Dedifferentiated amniotic fluid mesenchymal stem cell (primary cell): ENCODE results near the gene CABLES1.

ENCODE experiments used
- DNase-seq: peaks from one replicate; pipeline ENCODE4 v3.0.0-alpha.2; 2016; ENCODE audit errors: extremely low spot score

Gene CABLES1

DNA sequence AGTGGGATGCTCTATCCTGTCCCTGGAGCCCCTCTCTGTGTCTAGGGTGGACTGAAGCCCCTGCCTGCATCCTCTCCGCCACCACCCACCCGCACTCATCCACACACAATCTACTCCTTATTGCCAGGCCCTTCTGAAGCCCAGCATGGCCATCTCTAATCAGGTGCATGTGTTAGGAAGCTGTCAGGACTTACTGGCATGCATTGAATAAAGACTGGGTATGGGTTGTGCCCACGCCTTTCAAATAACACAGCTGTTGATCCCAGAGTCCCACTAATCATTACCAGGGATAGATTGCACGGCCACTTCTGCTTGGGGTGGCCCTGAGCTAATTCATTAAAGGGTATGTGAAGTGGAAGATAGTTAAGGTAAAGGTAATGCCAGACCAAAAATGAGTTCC, 88.4 kb downstream of the CABLES1 start:
- DNase-seq = no peak

DNA sequence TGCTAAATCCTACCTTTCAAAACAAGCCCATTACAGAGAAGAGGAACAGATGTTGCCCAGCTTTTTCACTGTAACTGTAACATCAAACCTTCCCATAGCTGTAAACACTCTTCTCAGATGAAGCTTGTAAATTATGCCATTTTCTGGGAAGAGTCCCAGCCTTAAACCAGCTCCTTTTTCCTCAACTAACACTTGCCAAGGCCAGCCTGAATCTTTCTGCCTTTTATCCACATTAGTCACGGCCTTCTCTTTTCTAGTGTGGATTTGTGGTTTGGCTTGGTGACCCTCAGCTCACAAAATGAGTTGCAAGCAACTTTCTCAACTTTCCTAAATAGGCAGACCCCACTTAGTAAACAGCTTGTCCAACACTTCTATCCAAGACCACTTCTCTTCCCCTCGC, 90.2 kb downstream of the CABLES1 start:
- DNase-seq = peak; percentile 92

DNA sequence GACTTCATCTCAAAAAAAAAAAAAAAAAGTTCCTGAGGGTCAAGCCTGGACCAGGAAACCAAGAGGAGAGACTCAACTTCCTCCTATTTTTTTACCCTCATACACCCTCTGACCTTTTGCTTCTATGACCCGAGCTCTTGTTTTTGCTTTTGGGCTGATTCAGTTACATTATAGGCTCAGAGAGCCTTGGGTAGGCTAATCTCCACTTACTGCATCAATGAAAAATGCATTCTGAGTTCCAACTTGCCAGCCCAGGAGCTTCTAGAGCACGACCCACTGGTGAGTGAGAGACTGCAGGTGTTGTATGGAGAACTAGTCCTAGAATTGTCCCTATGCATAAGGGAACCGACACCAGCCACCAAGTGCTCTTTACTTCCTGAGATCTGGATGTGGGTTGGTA, 91.1 kb downstream of the CABLES1 start:
- no peak for DNase-seq

DNA sequence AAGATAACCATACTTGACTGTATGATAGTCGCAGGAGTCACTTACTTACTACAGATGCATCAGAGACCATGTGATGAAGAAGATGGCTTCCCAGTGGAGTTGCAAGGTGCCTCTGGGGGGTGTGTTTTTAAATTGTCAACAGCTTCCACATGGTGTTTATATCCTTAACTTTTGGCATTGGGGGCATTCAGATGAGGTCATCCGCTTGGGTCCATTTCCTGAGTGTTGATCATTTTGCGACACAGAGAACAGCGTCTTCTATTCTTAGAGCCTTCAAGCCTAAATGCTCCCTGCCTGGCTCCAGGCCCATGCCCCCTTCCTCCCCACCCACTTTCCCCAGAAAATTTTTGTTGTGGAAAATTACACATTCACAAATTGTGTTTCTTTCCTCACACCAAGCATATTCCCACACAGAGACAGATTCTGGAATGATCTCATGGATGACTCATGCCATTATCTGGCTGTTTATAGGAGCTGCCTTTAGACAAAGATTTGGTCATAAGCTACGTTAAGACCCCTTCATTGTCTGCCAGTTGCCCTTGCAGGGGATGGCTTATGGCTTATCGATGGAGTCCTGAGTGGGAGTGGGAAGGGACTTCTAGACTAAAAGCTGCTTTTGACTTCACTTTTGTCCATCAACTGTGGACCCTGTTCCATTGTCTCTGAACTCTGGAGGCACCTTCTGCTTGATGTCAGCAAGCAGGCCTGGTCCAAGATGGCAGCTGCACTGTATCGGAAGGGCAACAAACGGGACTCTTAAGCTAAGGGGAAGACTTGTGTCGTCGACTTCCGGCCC, 91.8 kb downstream of the CABLES1 start:
- peak; percentile 53 for DNase-seq

DNA sequence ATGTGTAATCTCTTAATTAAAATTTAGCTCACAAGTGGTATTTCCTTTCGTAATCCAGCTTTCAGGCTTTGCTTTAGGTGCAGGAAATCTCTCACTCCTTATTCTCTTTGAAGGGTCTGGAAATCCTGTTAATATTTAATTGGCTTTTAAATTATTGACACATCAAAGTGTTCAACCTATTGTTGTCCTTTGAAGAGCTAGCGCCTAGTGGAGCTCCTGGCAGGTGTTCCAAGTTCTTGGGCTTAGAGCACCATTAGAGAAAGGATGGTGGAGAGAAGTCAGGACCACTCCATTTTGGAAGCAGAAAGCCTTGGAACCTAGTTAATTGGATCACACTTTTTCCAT, 92.4 kb downstream of the CABLES1 start:
- no peak for DNase-seq

DNA sequence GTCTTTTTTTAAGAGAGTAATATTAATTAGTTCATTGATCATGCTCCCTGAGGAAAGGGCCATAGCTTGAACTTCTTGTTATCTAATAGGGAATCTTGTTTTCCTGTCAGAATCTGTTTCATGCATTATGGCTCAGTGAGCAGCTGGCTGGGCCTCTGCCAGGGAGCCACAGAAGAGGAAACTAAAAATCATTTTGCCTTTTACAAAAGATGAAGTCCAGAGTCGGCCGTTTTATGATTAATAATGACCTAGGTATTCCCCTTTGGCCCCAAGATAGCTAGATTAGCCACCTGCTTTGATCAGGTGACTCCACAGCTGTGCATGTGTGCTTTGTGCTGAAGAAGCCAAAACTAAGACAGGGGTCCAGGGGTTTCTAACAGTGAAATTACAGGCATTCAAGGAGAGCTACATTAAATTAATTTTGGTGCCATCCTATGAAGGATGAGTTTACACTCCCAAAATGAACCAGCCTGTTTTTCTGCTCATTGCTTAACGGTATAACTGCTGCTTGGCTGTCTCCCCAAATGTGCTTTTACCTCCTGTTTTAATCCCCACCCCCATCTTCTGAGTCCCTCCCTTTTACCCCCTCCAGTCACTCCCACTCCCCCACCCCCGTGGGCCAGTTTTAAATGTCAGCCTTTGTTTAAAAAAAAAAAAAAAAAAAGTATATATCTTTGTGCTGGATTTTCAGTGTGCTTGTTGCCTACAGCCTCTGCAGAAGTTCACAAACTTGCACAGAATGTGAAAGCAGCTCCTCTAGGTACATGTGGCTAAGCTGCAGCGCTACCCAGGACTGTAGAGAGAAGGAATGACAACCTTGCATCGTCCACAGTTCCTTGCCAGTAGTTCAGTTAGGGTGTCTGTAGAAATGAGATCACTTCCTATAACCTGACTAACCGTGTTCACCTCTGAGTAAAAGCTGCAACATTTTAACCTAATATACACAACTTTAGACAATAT, 93.1 kb downstream of the CABLES1 start:
- no peak for DNase-seq

DNA sequence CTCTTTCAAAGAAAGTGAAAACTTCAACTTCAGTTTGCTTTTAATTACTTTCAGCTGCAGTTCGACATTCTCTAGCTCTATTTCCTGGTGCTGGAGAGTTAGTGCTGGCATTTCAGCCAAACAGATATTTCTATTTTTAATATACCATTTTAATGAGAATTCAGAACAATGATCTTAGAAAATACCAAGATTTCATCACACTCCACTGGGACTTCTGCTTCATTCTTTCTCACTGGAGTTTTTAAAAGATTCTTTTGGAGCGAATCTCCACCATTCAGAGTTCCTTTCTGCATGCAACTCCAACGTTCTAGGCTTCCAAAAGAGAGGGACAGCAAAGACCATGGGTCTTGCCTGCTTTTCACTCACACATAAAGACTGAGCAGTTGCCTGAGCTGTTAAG, 94.2 kb downstream of the CABLES1 start:
- DNase-seq = peak; percentile 60

DNA sequence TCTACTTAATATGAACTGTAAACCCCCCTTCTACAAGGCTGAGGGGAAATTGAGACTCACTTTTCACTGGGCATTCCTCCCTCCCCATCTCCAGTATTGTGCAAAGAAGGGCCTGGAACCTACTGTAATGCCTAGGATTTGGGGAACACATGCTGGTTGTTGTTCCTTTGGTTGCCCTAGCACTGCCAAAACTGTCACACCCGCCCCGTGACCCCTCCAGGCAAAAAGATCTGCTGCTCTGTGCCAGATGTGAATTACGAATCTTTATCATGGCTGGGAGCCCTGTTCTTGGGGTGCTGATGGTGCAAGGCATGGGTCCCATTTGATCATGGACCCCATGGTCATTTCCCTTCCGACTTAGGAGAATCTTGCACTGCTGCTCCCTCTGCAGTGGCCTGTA, 95.4 kb downstream of the CABLES1 start:
- no peak for DNase-seq

DNA sequence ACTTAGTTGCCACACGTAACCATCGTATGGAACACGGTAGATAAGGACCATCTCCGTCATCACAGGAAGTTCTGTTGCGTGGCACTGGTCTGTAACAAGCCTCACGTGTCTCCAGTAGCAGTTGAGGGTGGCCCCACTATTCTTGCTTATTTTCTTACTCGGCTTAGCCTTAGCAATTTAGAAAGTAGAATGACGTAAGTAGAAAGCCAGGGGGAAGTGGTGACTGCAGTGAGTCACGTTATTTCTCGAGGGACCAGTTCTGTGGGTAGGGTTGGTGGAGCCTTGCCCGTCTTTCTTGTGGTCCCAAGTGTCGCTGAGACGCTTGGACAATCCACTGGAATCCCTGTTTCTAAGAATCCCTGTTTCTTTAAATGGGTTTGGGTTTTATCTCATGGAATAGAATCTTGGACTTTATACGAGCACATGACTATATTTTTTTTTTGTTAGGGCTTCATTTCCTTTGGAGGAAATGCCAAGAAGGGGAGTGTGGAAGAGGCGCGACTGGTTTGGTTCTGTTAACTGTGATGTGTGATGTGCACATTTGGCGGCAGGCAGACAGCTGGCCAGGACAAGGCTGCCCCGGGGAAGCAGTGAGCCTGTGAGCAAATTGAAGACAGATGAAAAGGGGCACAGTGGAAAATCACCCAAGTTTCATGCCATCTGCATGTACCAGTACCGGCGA, 96.2 kb downstream of the CABLES1 start:
- DNase-seq = peak; percentile 82

DNA sequence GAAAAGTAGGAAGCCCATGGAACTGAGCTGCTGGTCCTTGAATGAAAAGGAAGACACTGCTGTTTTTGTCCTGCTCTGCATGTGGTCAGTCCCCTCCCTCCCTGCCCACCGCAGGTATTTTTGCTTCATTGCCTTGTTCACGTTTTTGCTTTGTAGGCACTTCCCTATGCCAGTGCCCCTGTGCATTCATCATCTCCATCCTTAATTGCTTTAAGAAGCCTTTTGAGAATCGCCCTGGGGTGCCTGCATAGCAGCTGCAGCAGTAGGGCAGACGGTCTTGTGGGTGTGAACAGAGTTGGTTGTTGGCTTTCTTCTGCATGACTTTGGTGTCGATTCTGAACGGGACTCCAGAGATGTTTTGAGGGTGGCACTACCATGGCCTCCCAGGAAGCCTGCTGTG, 97.0 kb downstream of the CABLES1 start:
- DNase-seq = no peak

DNA sequence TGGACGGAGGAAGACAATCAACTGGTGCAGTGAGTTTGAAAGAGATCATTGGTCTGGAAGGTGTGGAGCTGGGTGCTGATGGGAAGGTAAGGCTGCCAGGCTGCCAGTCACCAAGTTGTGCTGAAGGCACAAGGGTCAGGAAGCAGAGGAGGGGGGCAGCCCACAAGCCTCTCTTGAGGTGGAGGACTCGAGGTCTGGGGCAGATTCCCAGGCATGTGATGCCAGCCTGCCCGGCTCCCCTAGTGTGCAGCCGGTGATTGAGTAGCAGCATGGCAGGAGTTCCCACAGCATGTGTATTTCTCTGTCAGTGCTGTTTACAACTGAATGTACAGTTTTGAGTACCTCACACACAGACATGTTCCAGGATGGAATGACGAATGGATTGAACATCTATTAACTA, 99.3 kb downstream of the CABLES1 start:
- no peak for DNase-seq

DNA sequence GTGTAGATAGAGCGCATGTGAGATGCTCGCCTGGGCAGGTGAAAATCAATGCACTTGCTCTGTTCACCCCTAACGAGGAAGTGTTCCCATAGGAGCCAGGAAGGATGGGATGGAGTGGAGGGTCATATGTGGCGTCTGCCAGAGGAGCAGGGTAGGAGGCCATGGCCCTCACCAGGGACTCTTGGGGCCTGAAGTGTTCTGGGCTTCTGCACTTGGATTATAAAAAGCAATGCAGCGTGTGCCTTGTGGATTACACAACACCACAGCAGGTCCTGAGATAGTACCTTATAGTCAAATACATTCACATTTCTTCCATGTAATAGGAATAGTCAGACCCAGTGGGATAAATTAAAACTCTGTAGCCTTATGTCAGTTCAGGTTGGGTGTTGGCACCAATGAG, 100.1 kb downstream of the CABLES1 start:
- no peak for DNase-seq

DNA sequence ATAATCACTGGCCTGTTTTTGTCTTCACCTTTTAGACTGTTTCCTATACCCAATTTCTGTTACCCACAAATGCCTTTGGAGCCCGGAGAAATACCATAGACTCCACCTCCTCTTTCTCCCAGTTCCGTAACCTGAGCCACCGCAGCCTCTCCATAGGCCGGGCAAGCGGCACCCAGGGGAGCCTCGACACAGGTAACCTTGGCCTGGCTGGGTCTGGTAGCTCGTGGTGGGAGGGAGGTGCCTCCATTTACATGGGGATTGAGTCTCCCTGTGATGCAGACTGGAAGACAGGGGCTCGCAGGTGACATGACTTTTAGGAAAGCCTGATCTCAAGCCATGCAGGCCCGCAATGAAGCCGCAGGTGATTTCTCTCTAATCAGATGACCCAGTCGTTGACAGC, 100.6 kb downstream of the CABLES1 start:
- DNase-seq = no peak

DNA sequence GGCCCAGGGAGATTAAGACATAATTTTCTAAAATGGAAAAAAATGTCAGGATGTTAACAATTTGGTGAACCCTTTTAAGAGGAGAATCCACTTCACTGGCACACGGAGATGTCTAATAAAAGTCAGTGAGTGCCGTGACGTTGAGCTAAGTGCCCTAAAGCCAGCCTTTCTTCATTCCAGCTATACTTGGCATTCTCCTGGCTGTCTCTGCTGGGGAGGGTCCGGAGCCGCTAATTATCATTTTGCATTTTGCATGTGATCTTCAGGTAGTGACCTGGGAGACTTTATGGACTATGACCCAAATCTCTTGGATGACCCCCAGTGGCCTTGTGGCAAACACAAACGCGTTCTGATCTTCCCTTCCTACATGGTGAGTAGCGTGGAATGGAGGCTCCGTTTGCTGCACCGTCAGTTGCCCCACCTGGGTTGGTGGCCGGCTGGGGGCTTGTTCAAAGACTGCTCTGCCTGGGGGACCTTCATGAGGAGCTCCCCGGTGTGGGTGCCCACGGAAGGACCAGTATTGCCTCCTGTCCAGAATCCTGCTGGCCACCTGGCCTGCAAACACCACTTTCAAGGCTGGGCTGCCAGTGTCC, 101.7 kb downstream of the CABLES1 start:
- no peak for DNase-seq

DNA sequence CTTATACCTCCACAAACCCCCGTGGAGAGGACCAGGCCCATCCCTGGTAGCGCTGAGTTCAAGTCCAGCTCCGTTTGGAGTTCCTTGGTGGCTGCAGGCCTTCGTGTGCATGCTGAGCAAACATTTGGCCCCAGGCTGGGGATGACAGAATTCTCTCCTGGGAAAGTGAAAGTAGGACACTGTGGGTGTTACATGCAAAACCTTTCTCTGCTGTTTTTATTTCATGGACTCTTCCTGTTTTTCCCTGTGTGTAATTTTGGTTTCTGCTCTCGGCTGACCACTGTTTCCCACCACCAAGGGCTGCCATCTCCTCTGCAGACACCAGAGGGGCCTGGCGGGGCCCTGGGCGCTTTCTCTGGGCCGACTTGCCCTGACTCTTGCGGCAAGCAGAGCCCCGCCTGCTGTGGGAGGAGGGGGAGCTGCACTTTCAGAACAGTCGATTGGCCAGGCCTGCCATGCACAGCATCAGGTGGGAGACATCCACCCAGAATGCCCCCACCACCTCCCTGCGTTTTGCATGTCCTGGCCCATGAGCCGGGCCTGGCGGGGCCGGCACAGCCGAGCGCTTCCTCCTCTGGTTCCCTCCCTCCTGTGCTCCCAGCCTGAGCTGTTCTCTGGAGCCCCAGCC, 102.4 kb downstream of the CABLES1 start:
- DNase-seq = no peak

DNA sequence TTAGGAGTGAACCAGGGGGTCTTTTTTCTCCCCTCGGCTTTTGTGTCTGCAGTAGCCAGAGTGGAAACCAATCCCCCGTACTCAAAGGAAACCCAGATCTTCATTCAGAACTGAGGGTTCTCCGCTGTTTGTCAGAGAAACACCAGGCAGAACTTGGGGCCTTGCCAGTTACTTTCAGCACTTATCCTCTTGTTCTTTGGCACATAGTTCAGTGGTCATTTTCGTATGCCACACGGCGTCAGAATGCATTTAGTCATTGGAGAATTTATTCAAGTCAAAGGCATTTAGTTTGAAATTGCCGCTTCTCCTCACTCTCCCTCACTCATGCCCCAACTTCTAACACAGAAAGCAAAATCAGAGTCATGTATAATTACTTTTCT, 102.9 kb downstream of the CABLES1 start:
- no peak for DNase-seq

DNA sequence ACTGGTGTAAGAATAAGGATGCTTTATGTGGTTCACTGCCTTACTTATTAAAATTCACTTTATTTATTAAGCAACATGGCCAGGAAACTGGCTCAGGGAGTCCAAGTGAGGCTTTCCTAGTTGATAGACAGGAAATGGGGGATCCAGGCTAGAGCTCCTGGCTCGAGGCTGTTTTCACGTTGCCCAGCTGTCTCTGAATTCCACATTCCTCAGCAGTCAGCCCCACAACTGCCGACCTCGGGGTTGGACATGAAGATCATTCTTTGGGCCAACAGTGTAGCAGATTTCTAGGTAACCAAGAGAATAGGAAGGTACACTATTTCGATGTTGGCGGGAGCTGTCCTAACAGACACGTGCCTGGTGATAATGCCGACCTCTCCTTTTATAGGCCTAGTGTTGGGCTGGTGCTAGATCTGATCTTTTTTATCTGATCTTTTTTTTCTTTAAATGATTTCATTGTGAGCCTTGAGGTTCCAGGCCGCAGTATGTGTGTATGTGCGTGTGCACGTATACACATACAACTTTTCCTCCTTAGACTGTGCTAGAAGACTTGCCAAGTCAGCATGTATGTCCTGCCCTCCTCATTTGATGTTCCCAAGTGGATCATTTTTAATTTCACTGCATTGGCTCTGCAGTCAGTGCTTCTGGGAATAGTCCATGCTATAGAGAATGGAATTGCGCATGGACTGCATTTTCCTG, 103.5 kb downstream of the CABLES1 start:
- DNase-seq = no peak

DNA sequence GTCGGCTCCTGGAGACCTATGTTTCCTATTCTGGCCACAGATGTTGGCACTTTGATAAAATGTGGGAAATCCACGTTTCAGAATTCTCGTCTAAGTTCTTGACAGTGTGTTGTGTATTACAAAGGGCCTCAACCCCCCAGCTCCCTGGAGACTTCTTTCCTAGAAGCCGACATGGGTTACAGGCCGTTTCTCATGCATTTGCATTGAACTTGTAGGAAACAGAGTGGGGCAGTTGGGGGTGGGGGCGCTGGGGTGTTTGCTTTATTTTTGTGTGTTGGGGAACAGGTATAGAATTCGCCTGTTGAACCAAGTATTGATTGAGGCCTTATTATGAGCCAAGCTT, 104.0 kb downstream of the CABLES1 start:
- no peak for DNase-seq

DNA sequence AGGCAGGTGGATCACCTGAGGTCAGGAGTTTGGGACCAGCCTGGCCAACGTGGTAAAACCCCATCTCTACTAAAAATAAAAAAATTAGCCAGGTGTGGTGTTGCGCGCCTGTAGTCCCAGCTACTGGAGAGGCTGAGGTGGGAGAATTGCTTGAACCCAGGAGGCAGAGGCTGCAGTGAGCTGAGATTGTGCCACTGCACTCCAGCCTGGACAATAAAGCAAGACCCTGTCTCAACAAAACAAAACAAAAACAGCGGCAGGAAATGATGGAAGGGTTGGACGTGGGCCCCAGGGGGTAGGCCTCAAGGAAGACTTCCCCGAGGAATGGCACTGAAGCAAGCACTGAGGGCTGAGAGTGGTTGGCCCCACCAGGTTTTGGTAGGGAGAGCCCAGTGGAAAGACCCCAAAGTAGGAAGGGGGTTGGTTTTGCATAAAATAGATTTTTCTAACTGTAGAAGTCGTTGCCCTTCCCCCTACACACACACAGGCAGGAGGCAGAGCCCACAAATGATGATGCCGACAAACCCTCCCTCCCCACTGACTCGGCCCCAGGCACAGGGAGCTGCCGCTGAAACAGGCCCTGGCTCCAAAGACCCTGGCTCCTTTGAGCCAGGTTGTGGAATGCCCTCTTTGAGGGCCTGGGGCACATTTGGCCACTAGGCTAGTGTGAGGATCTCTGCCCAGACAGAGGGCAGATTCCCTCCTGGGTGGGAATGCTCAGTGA, 104.8 kb downstream of the CABLES1 start:
- DNase-seq = no peak

DNA sequence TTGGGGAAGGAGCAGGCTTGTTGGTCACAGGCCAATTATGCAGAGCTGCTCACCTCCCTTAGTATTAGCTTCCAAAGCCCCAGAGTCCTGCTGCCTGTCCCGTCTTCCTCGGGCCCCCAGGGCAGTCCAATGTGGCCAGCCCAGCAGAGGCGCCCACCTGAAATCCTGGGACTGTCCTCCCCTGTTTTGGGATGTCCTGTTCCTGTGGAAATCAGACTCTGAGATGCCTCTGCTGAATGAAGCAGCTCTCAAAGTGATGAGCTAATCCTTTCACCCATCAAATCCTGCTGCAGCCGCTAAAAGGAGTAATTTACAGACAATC, 105.3 kb downstream of the CABLES1 start:
- no peak for DNase-seq
